NOMO-1 treated with dmso at 0.1 percent for 144 hours (cell line): ENCODE results near the gene RETREG1.
"Not testable (repeated sequence)": the region's sequence is repeated elsewhere in the genome, so short reads cannot be mapped to it uniquely, and the experiment has no call there.

Experiments used
- DNase-seq: peaks from one replicate; lab custom pipeline; 2025; ENCODE audit not compliant: unreplicated experiment; lab: John Stamatoyannopoulos, UW

The RETREG1 gene

GRCh38 chr5:16459451-16459850, 157.3 kb downstream of the RETREG1 start:
- DNase-seq: no peak

DNA sequence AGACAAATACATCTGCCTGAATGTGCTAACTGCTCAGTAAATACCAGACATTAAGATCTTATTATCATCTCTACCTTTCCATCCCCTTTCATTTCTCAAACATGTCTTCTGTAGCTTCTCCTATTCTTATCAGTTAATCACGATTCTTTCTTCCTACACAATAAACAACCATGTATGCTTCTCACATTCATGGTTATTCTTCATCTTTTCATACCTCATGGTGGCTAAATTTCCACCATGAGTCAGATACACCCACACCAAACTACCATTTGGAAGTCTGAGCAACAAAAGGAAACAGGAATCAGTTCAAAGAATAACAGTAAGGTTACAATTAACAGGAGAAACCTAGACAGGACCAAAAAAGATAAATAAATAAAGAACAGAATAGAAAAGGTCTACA, 158.9 kb downstream of the RETREG1 start:
- DNase-seq: no peak

- no peak for DNase-seq
Measured at GRCh38 chr5:16457451-16457850, 159.3 kb downstream of the RETREG1 start.

GRCh38 chr5:16456103-16456832, 160.5 kb downstream of the RETREG1 start:
- DNase-seq: peak; percentile 65

- DNase-seq: peak; percentile 33
Measured at GRCh38 chr5:16455668-16456067, 161.1 kb downstream of the RETREG1 start.

- no peak for DNase-seq
Measured at GRCh38 chr5:16454686-16455085, 162.1 kb downstream of the RETREG1 start.

DNA sequence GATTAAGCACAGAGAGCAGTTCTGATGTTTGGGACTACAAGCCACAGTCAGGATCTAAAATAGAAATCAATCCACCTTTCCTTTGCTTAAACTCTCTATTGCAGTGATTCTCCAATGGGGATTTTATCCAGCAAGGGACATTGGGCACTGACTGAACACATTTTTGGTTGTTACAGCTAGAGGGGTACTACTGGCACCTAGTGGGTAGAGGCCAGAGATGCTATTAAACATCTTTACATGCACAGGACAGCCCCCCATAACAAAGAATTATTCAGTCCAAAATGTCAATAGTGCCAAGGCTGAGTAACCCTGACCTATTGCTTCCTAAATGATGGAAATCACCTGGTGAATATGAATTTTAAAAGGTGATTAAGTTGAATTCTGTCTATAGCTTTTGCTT, 163.2 kb downstream of the RETREG1 start:
- DNase-seq: no peak

DNA sequence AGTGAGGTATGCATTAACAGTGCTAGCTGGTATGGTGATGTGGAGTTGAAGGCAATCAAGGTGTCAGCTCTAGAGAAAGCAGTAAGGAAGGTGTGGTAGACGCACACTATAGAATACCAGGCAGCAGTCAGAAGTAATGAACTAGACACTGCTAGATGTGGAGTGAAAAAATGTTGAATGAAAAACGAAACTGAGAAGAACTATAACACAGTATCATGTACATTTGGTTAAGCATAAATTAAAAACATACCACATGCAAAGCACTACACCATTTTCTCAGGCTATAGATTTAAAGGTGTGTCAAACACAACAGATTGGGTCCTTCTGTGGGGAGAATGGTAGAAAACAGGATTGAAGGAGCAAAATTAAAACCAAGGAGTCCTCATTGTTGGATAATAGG, 166.6 kb downstream of the RETREG1 start:
- no peak for DNase-seq

DNA sequence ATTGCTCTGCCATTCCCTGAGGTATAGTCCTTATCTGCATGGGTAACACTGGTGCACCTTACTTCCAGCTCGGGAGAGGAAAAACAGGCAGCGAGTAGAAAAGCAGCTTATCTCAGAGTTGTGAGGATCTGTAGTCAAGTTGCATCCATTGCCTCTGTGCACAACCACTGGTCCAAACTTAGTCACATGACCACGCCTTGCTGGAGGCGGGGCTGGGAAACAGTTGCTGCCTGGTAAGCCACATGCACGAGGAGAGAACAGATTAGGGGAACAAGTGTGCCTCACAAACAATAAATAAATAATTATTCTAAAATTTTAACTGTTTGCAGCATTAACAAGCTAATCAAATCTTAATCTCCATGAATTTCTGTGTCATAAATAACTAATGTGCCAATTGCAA, 169.8 kb downstream of the RETREG1 start:
- no peak for DNase-seq

GRCh38 chr5:16437977-16438376, 178.8 kb downstream of the RETREG1 start:
- no peak for DNase-seq

DNA sequence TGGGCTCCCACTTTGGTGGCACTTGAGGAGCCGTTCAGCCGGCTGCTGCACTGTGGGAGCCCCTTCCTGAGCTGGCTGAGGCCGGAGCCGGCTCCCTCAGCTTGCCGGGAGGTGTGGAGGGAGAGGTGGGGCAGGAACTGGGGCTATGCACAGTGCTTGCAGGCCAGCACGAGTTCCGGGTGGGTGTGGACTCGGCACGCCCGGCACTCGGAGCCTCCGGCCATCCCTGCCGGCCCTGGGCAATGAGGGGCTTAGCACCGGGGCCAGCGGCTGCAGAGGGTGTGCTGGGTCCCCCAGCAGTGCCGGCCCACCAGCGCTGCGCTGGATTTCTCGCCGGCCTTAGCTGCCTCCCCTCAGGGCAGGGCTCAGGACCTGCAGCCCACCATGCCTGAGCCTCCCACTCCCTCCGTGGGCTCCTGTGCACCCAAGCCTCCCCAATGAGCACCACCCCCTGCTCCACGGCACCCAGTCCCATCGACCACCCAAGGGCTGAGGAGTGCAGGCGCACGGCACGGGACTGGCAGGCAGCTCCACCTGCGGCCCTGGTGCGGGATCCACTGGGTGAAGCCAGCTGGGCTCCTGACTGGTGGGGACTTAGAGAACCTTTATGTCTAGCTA, 180.6 kb downstream of the RETREG1 start:
- not testable (repeated sequence) for DNase-seq

DNA sequence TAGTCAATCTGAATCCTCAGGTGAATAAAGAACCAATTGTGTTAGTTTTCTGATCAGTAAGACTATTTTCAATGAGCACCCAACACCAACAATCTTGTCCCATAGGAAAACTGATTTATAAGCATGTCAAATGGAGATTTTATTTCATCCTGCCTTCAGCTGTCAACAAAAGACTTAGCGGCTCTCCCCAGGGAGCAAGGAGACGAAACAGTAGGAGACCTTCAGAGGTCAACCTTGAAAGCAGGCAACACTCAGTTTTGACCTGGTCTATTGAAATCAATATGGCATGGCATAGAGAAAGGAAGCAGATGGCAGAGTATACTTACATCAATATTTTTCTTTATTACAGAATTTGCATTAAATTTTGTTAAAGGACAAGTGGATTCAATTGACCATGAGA, 185.3 kb downstream of the RETREG1 start:
- DNase-seq: no peak

DNA sequence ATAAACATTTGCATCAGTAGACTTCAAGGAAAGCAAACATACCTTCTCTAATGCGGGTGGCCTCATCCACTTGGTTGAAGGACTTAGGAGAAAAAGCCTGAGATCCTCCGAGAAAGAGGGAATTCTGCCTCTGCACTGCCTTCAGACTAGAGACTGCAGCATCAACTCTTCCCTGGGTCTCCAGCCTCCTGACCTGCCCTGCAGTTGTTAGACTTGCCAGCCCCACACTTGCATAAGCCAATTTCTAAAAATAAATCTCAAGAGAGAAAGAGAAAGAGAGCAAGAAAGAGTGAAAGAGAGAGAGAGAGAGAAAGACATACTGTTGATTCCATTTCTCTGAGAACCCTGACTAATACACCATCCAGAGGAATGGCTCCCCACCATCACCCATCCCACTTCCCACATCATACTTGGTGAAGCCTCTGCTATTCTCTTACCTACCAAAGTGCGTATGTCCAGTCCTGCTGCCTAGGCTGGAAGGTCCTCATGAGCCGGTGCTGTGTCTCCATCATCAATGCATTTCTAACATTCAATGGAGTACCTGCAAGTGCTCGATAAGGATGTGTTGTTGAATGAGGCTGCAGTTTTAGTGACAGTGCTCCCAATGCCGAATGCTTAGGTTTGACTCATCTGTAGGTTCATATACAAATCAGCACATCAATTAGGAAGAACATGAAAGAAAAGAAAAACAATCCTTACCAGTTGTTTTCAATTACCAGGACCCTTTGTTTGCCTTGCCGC, 186.3 kb downstream of the RETREG1 start:
- no peak for DNase-seq

DNA sequence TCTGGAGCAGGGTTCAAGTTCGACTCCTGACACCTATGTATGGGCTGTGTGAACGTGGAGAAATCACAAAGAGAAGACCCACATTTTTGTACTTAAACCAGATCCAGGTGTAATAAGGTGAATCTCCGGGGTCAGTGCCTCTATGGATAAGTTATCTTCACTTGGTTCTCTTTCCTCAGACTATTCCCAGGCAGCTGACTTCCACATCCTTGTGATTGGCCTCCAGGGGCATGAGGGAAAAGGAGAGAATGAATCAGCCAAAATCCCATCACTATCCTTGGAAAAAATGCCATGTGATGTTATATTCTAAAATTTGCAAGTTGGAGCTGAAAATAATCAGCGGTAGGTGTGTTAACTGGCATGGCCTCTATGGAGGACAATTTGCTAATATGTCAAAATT, 188.4 kb downstream of the RETREG1 start:
- DNase-seq: no peak

DNA sequence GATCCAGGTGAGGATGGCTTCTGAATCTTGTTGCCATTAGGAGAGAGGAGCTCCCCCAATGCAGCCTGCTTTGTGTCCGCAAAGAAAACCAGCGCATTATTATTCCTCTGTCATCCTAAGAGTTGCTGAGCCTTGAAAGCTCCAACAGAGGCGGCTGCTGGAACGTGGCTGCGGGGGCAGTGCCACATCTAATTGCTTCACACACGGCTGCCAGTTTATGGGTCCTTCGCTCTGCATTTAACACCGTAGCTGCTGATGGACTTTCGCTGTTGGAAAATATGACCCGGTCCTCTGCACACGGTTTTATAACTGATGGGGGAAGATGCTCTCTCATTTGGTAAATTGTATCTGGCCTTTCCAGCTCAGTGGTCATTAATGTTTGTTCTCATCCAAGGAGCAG, 189.2 kb downstream of the RETREG1 start:
- no peak for DNase-seq
